Measurements from ENCODE around the gene ANKRD49. TPM values are rescaled to one million over a fixed set of nuclear protein-coding genes. Genes with fewer than 3 reads are reported as not detected.

Gene ANKRD49
- total RNA-seq, 3 donors from 2014 or later = 15.1 to 17.9 (median 16.3) TPM

DNA sequence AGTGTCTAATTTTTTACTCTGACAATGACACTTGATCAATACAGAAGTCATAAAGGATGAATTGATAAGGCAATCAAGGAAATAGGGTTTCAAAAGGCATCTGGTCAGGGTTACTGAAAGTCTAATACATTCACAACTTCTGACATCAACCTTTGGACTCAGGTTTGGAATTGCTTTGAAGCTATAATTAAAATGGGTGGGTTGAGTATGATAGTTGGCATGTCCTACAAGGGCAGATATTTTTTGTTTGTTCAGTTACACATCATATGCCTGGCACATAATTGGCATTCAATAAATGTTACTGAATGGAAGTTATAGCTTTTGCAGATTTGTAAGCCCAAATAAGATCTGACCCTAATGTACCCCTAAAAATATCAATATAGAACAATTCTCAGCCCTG is 42.6 kb downstream of the ANKRD49 start:
- Histone ChIP-seq H3K4me3 (no peak overlapping the region), H3K9me3 (no peaks in the 10 kb centered on the region), H3K36me3 (ENCODE audit: low read depth) (no peaks in the 10 kb centered on the region), H3K4me1 (ENCODE audit: low read depth) (peaks cover 29% of the 10 kb centered on the region)
- intact Hi-C loops (cut with DNase I, micrococcal nuclease) = no loop called here
- ATAC-seq = peak; percentile 79
- DNase-seq = no peak
- TF ChIP-seq, protein P1, sequence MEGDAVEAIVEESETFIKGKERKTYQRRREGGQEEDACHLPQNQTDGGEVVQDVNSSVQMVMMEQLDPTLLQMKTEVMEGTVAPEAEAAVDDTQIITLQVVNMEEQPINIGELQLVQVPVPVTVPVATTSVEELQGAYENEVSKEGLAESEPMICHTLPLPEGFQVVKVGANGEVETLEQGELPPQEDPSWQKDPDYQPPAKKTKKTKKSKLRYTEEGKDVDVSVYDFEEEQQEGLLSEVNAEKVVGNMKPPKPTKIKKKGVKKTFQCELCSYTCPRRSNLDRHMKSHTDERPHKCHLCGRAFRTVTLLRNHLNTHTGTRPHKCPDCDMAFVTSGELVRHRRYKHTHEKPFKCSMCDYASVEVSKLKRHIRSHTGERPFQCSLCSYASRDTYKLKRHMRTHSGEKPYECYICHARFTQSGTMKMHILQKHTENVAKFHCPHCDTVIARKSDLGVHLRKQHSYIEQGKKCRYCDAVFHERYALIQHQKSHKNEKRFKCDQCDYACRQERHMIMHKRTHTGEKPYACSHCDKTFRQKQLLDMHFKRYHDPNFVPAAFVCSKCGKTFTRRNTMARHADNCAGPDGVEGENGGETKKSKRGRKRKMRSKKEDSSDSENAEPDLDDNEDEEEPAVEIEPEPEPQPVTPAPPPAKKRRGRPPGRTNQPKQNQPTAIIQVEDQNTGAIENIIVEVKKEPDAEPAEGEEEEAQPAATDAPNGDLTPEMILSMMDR (IDR thresholded peaks at IDR 0.05) = no peak

DNA sequence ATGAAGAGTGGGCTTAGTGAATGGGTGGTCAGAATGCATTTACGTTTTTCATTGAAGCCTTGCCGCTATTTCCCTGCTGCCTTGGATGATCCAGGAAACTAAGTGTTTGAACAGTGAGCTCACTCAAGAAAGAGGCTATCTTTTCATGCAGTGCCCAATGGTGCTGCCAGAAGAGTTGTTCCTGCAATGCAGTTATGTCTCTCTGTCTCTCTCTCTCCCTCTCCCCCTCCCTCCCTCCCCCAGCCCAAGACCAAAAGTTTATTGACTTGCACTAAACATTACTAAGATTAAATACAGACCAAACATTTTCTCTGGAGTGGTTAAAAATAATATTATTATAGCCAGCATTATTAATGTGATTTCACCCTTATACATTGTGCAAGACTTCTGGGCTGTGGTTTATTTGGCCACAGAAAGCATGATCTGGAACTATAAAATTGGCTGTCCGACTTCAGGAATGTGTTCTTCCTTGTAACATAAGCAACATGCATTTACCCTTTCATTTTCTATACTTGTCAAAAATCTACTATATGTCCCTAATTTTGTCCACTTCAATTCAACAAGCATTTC is 43.3 kb downstream of the ANKRD49 start:
- intact Hi-C loops (cut with DNase I, micrococcal nuclease) = no loop called here
- Histone ChIP-seq H3K36me3 (ENCODE audit: low read depth) (no peaks in the 10 kb centered on the region), H3K4me1 (ENCODE audit: low read depth) (peaks cover 30% of the 10 kb centered on the region), H3K4me3 (no peak overlapping the region), H3K9me3 (no peaks in the 10 kb centered on the region)
- TF ChIP-seq, protein P1 (IDR thresholded peaks at IDR 0.05) = no peak
- peak; percentile 62 for ATAC-seq
- DNase-seq = peak in 1 of 3 donors; percentile 40

DNA sequence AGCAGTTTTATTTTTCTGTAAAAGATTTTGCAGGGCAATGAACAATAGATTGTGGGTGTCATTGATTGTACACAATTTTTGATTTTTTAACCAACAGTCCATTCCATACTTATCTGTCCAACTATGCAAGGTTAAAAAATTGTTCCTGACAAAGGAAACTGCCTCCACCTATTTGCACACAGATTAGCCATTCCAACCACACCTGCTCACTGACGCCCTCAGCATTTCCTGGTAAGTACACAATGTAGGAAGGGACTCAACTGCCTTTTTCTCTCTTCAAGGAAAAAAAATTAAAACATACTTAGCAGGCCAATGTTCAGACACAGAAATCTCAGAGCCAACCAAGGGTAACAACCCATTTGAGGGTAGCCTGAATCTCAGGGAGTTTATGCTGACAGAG is 45.6 kb downstream of the ANKRD49 start:
- Histone ChIP-seq H3K4me1 (ENCODE audit: low read depth) (peaks cover 43% of the 10 kb centered on the region), H3K9me3 (no peaks in the 10 kb centered on the region), H3K4me3 (no peak overlapping the region), H3K36me3 (ENCODE audit: low read depth) (no peaks in the 10 kb centered on the region)
- TF ChIP-seq, protein P1 (IDR thresholded peaks at IDR 0.05) = no peak
- peak; percentile 51 for ATAC-seq
- intact Hi-C loops (cut with DNase I, micrococcal nuclease) = no loop called here
- DNase-seq = peak in 2 of 3 donors; percentile 31 to 76

DNA sequence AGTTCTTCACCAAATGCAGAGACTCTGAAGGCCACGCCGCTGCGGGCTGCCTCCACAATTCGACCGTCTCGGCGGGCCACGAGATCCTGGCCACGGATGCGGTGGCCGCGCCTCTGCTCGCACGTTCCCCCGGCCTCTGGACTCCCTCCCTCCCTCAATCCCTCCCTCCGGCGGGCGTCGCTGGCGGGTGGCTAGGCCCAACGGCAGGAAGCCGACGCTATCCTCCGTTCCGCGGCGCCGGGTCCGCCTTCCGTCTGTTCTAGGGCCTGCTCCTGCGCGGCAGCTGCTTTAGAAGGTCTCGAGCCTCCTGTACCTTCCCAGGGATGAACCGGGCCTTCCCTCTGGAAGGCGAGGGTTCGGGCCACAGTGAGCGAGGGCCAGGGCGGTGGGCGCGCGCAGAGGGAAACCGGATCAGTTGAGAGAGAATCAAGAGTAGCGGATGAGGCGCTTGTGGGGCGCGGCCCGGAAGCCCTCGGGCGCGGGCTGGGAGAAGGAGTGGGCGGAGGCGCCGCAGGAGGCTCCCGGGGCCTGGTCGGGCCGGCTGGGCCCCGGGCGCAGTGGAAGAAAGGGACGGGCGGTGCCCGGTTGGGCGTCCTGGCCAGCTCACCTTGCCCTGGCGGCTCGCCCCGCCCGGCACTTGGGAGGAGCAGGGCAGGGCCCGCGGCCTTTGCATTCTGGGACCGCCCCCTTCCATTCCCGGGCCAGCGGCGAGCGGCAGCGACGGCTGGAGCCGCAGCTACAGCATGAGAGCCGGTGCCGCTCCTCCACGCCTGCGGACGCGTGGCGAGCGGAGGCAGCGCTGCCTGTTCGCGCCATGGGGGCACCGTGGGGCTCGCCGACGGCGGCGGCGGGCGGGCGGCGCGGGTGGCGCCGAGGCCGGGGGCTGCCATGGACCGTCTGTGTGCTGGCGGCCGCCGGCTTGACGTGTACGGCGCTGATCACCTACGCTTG is 50.2 kb downstream of the ANKRD49 start, which contains the start of gene FUT4:
TSS of gene FUT4 (plus strand) at position 227 of the 951 bp plus-strand sequence. CDS start at position 440, 213 bp downstream.
- Histone ChIP-seq H3K36me3 (ENCODE audit: low read depth) (no peaks in the 10 kb centered on the region), H3K4me1 (ENCODE audit: low read depth) (peaks cover 42% of the 10 kb centered on the region), H3K9me3 (no peaks in the 10 kb centered on the region), H3K4me3 (peak within 1 kb of the TSS; percentile 69)
- ATAC-seq (peak; percentile 88), DNase-seq (peak; percentile 93 to 96 (median 95))
- intact Hi-C loops (cut with DNase I, micrococcal nuclease) = no loop called here
- TF ChIP-seq, protein P1 (IDR thresholded peaks at IDR 0.05) = no peak

DNA sequence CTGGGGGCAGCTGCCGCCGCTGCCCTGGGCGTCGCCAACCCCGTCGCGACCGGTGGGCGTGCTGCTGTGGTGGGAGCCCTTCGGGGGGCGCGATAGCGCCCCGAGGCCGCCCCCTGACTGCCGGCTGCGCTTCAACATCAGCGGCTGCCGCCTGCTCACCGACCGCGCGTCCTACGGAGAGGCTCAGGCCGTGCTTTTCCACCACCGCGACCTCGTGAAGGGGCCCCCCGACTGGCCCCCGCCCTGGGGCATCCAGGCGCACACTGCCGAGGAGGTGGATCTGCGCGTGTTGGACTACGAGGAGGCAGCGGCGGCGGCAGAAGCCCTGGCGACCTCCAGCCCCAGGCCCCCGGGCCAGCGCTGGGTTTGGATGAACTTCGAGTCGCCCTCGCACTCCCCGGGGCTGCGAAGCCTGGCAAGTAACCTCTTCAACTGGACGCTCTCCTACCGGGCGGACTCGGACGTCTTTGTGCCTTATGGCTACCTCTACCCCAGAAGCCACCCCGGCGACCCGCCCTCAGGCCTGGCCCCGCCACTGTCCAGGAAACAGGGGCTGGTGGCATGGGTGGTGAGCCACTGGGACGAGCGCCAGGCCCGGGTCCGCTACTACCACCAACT is 51.0 kb downstream of the ANKRD49 start:
- DNase-seq (peak in 1 of 3 donors; percentile 72), ATAC-seq (peak; percentile 15)
- no peaks in the 10 kb centered on the region for H3K9me3 ChIP-seq
- H3K36me3 ChIP-seq (ENCODE audit: low read depth) = no peaks in the 10 kb centered on the region
- H3K4me1 ChIP-seq (ENCODE audit: low read depth) = peaks cover 39% of the 10 kb centered on the region
- intact Hi-C loops (cut with DNase I, micrococcal nuclease) = no loop called here
- H3K4me3 ChIP-seq = peak overlapping the region; percentile 69
- TF ChIP-seq, protein P1 (IDR thresholded peaks at IDR 0.05) = no peak
